HepG2 (cell line): ENCODE data around the gene NEAT1. TPM values are rescaled to one million over a fixed set of nuclear protein-coding genes. Genes with fewer than 3 reads are reported as not detected.

Source experiments
- ARNTL ChIP-seq: sonication (generic); formaldehyde crosslinking; IDR thresholded peaks from 2 replicates; pipeline ENCODE4 v1.4.0; 2020; ENCODE audit warnings: mild to moderate bottlenecking, missing genetic modification reagents
- BCL6 ChIP-seq: IDR thresholded peaks from 2 replicates; pipeline ENCODE4 v1.6.1; 2016; ENCODE audit warnings: missing genetic modification reagents, missing compliant biosample characterization
- GABPA ChIP-seq, 2 experiments: IDR thresholded peaks; 2 replicates each; pipeline ENCODE4 v1.6.1; 2011 to 2016; ENCODE audit warnings: low read depth in 2 of 2, low read length in 1 of 2, missing biosample characterization in 1 of 2, missing genetic modification characterization in 1 of 2
- MYNN ChIP-seq: sonication (generic); formaldehyde crosslinking; IDR thresholded peaks from 2 replicates; pipeline ENCODE4 v1.4.0; 2020; ENCODE audit warnings: mild to moderate bottlenecking, low read depth, missing genetic modification reagents
- POLR2A ChIP-seq, 2 experiments: IDR thresholded peaks; 2 replicates each; pipeline ENCODE4 v1.6.1; 2011; ENCODE audit warnings: low read depth in 2 of 2, low read length in 2 of 2, mild to moderate bottlenecking in 1 of 2, moderate library complexity in 1 of 2; ENCODE audit not compliant: insufficient read depth in 1 of 2
- POLR2AphosphoS5 ChIP-seq: IDR thresholded peaks from 2 replicates; pipeline ENCODE4 v1.6.1; 2012; ENCODE audit warnings: low read depth, low read length
- RXRB ChIP-seq: IDR thresholded peaks from 2 replicates; pipeline ENCODE4 v1.6.1; 2016; ENCODE audit warnings: borderline replicate concordance, missing genetic modification reagents, missing compliant biosample characterization
- SALL1 ChIP-seq: sonication (generic); formaldehyde crosslinking; IDR thresholded peaks from 2 replicates; pipeline ENCODE4 v1.8.0; 2022; ENCODE audit warnings: mild to moderate bottlenecking, missing genetic modification reagents
- SRF ChIP-seq: IDR thresholded peaks from 2 replicates; pipeline ENCODE4 v1.6.1; 2011; ENCODE audit warnings: mild to moderate bottlenecking, low read depth, low read length, moderate library complexity
- ZFP36L2 ChIP-seq: sonication (generic); formaldehyde crosslinking; IDR thresholded peaks from 2 replicates; pipeline ENCODE4 v1.4.0; 2020; ENCODE audit warnings: missing genetic modification reagents
- ZNF274 ChIP-seq: sonication (generic); formaldehyde crosslinking; IDR thresholded peaks from 2 replicates; pipeline ENCODE4 v1.5.1; 2020; ENCODE audit warnings: mild to moderate bottlenecking, missing genetic modification reagents
- ZNF280D ChIP-seq: sonication (generic); formaldehyde crosslinking; IDR thresholded peaks from 2 replicates; pipeline ENCODE4 v1.5.1; 2020; ENCODE audit warnings: mild to moderate bottlenecking, missing genetic modification reagents
- ZNF281 ChIP-seq: sonication (generic); formaldehyde crosslinking; IDR thresholded peaks from 2 replicates; pipeline ENCODE4 v1.4.0; 2020; ENCODE audit warnings: missing genetic modification reagents, borderline replicate concordance
- ZNF318 ChIP-seq: sonication (generic); formaldehyde crosslinking; IDR thresholded peaks from 2 replicates; pipeline ENCODE4 v1.4.0; 2020; ENCODE audit warnings: mild to moderate bottlenecking, missing genetic modification reagents
- ZNF616 ChIP-seq: sonication (generic); formaldehyde crosslinking; IDR thresholded peaks from 2 replicates; pipeline ENCODE4 v1.5.0; 2020; ENCODE audit warnings: low read depth, mild to moderate bottlenecking, missing genetic modification reagents
- polyA plus RNA-seq, 8 experiments: library from polyadenylated mRNA; depleted of rRNA in 3 of 8; stranded (reverse) in 7 of 8; unstranded in 1 of 8; fragments of >200 nt; fragmentation: Illumina TruSeq in 4 of 8; extraction: Trizol in 4 of 8; gene quantifications; 2 replicates each; pipeline versions ENCODE4 v1.2.1 to v1.2.3, GENCODE V29; 2011 to 2016; ENCODE audit warnings: low read depth in 4 of 8, missing spikeins in 1 of 8, mixed read lengths in 1 of 8; ENCODE audit not compliant: insufficient read depth in 1 of 8
- total RNA-seq, 5 experiments: library from RNA; depleted of rRNA; stranded (reverse); fragments of >200 nt; fragmentation: Illumina TruSeq; extraction: Trizol; gene quantifications; 2 replicates each; pipeline ENCODE4 v1.2.3, GENCODE V29; 2016; ENCODE audit warnings: low read depth in 1 of 5

The NEAT1 gene
- total and polyA plus RNA-seq, 2 of the 13 experiments (the other 11 are each of a cell fraction or from before 2014, with no cell fraction given), result 20.5 to 41.2 TPM

- no peak for TF ChIP-seq ZNF318 (CRISPR knock-in tag)
- no peak for TF ChIP-seq ZNF616 (CRISPR knock-in tag)
- TF ChIP-seq ARNTL, result 0 out of 2 replicates have a peak, but pooled peaks have one; percentile 22
- TF ChIP-seq RXRB (CRISPR knock-in tag), result peak; percentile 67; the same call in 1 of the 2 replicates
- peak; percentile 39; the same call in 1 of the 2 replicates for TF ChIP-seq ZNF281 (CRISPR knock-in tag)
- no peak for TF ChIP-seq SRF
- peak; percentile 15; the same call in 1 of the 2 replicates for TF ChIP-seq BCL6 (CRISPR knock-in tag)
- no peak; the same call in 1 of the 2 replicates for TF ChIP-seq MYNN (CRISPR knock-in tag)
- peak; percentile 50; the same call in 1 of the 2 replicates for TF ChIP-seq POLR2AphosphoS5
- peak in 1 of 2 experiments; percentile 48; a peak in 2 of 4 replicates for TF ChIP-seq POLR2A (IDR thresholded peaks at IDR 0.05; ENCODE audit: insufficient read depth in 1 of 2, low read depth in 2 of 2, low read length in 2 of 2)
- no peak for TF ChIP-seq GABPA (IDR thresholded peaks at IDR 0.05; ENCODE audit: low read depth, low read length)
- TF ChIP-seq GABPA (CRISPR knock-in tag; IDR thresholded peaks at IDR 0.05; ENCODE audit: low read depth), result peak; percentile 55; the same call in 1 of the 2 replicates
- no peak for TF ChIP-seq SALL1 (CRISPR knock-in tag)
- TF ChIP-seq ZNF274 (CRISPR knock-in tag), result no peak
- no peak for TF ChIP-seq ZFP36L2 (CRISPR knock-in tag)
- TF ChIP-seq ZNF280D (CRISPR knock-in tag), result no peak
Measured at GRCh38 chr11:65489035-65489705, 66.6 kb downstream of the NEAT1 start (continued).
